GM21515 (cell line): ENCODE results near the gene PPIP5K2.
"Not testable (repeated sequence)": the region's sequence is repeated elsewhere in the genome, so short reads cannot be mapped to it uniquely, and the experiment has no call there.

Source experiments
- ATAC-seq: cut with Tn5 transposase; IDR thresholded peaks from one replicate; pipeline ENCODE4 v1.9.1; 2021; ENCODE audit not compliant: unreplicated experiment

The PPIP5K2 gene

DNA sequence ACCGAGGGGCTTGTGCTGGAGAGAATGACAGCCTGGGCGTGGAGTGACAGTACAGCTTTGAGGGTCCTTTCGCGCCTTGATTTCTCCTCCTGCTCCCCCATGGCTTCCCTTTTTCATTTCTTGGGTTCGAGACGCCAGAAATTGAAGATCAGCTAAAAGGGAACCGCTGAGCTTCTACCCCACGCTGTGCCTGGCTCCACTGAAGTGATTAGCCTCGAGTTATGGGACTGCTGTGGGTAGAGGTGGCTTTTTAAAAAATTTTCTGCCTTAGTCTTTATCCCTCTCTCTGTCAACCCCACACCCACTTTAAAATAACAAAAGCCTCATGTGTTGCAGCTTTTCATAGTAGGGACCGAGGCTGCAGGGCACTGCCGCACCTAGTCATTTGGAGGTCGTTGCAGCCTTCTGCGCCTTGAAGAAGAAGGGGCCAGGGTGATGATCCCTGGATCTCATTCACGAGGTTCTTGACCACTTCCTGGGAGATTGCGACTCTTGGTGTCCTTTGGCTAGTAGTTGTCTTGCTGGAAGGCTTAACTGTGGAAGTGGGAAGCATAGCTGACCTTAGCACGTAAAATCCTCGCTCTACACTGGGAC, 603 bp downstream of the PPIP5K2 start:
- ATAC-seq = peak; percentile 3

- ATAC-seq = no peak
These were observed 2.1 kb downstream of the PPIP5K2 start for GRCh38 chr5:103122242-103122641.

DNA sequence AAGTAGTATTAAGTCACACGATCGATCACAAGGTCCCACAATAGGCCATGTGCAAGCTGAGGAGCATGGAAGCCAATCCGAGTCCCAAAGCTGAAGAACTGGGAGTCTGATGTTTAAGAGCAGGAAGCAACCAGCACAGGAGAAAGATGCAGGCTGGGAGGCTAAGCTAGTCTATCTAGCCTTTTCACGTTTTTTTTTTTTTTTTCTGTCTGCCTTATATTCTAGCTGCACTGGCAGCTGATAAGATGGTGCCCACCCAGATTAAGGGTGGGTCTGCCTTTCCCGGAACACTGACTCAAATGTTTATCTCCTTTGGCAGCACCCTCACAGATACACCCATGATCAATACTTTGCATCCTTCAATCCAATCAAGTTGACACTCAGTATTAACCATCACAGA, 6.5 kb downstream of the PPIP5K2 start:
- no peak for ATAC-seq

DNA sequence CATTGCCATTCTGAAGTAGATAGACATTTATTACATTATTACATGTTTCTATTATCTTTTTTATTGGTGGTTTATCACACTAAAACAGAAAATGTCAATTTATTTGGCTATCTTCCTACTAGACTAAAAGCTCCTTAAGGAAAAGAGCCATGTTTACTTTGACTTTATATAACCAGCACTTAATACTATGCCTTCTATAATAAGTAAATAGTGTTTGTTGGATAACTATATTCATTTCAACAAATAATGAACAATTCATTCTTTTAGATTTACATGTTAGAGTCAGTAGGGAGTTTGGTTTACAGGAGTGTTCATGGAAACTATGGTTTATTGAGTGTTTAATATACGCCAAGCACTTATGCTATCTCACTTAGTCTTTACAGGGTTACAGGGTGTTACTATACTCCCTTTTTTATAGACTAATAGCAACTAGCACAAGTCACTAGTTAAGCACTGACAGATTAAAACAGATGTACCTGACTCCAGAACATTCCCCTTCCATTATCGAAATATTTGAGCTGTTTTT, 7.3 kb downstream of the PPIP5K2 start:
- no peak for ATAC-seq

DNA sequence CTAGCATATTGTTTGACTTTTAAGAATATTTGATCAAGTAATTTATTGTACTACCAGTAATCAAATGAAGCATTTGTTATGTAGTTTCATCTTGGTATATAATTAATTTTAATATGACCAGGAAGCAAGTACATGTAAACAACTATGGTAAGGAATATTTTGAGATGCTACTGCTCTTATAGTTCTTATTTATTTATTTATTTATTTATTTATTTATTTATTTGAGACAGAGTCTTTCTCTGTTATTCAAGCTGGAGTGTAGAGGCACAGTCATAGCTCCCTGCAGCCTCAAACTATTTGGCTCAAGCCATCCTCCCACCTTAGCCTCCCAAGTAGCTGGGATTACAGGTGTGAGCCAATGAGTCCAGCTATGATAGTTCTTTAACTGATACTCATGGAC, 8.1 kb downstream of the PPIP5K2 start:
- no peak for ATAC-seq

DNA sequence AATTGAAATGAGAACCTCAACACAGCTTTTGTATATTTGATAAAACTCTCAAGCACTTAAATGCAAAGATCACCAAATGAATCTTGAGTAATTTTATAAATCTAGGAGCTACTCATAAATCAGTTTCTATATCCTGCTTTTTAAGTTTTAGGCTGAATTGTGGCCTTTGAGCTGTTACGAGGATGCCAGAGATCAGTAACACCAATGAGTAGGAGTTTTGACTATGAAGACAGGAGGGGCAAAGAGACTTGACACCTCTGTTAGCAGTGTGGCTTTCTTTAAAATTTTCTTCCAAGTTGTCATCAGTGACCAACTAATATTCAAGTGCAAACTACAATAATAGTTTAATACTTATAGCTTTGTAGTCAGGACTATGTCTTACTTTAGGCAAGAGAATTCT, 12.6 kb downstream of the PPIP5K2 start:
- ATAC-seq = no peak

DNA sequence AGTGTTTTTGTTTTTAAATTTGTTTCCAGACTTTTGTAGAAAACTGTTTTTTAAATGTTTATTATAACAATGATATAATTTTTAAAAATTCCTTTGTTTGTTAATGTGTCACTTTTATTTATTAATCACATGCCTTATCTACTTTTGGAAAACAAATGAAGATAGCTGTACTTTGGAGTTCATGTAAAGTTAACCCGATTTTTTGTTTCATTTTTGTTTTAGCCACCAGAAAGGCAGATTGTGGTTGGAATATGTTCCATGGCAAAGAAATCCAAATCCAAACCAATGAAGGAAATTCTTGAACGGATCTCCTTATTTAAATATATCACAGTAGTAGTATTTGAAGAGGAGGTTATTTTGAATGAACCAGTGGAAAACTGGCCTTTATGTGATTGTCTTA, 13.1 kb downstream of the PPIP5K2 start:
- no peak for ATAC-seq

- ATAC-seq = no peak
These were observed 15.4 kb downstream of the PPIP5K2 start for GRCh38 chr5:103135461-103135860.

DNA sequence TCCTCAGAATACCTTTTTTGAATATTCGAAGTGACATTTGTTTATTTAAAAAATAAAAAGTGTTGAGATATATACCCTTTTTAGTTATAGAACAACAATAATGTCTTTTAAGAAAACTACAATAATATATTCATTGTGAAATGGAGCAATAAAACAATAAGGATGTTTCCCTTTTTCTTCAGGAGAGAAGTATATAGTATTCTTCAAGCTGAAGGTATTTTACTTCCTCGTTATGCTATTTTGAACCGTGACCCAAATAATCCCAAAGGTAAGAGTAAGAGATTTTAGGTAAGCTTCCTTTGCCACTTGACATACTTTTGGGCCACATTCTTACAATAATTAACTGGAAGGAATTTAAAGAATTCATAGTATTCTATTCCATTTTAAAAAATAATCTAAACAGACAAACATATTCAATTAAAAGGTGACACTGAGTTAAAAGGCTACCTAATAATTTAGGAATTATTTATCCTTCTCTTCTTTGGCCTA, 18.1 kb downstream of the PPIP5K2 start:
- no peak for ATAC-seq

DNA sequence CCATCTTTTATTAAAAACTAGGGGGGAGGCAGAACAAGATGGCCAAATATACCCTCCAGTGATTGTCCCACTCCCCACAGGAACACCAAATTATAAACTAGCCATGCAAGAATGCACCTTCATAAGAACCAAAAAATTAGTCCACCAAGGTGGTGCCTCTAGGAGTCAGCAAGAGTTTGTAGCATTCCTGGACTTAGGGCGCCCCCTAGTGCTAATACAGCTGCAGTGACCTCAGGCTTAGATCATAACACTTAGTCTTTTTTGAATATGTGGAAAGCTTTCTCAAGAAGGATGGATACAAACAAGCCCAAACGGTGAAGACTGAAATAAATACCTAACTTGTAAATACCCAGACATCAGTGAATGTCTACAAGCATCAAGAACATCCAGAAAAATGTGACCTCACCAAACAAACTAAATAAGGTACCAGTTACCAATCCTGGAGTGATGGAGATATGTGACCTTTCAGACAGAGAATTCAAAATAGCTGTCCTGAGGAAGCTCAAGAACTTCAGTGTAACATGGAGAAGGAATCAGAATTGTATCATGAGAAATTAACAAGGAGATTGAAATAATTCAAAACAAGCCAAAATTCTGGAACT, 19.3 kb downstream of the PPIP5K2 start:
- ATAC-seq = peak; percentile 99

GRCh38 chr5:103142132-103142531, 22.0 kb downstream of the PPIP5K2 start:
- not testable (repeated sequence) for ATAC-seq

GRCh38 chr5:103145196-103145595, 25.1 kb downstream of the PPIP5K2 start:
- ATAC-seq = no peak

DNA sequence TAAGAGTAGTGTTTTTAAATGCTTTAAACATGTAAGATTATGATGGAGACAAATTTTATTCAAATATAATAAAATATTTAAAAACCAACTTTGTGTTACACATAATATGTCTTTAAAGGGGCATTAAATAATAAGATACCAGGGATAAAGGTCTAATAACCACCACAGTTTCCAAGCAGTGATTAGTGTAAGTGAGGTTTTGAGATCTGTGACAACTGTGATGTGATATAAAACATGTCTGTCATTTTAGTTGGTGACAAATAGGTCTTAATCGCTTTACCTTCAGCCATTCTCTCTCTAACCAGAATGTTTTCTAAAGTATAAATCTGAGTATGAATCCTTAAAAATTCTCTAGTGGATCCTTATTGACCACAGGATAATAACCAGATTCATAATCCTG, 28.1 kb downstream of the PPIP5K2 start:
- no peak for ATAC-seq

DNA sequence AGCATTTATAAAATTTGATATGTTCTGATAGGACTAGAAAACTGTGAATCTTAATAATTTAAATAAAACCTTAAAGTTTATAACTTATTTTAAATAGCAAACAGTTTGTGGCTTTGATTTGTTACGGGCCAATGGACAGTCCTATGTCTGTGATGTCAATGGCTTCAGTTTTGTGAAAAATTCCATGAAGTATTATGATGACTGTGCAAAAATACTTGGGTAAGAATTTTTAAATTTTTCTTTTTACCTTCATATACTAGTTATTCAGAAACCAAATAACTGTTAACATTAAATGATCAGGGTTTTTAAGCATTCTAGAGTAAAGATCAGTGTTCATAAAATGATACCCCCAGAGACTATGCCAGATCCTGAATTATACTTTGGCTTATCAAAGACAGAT, 31.1 kb downstream of the PPIP5K2 start:
- no peak for ATAC-seq

- no peak for ATAC-seq
These were observed 46.6 kb downstream of the PPIP5K2 start for GRCh38 chr5:103166706-103167105.

- ATAC-seq = no peak
These were observed 54.0 kb downstream of the PPIP5K2 start for GRCh38 chr5:103174147-103174546.

- no peak for ATAC-seq
These were observed 57.4 kb downstream of the PPIP5K2 start for GRCh38 chr5:103177543-103177942.

DNA sequence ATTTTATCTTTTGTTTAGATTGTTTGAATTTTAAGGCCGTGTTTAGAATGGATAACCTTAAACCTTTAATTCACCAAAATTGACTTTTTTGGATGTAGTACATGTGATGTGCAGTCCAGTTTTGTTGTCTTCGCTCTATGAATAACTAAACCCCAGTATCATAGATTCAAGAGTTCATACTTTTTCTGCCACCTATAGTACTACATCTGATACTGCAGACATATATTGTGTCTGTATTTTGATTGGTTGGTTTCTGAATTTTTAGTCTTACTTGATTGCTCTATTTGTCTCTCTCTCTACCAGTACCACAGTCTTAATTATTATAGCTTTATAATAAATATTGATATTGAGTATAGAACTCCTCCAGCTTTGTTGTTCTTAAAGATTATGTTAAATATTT, 58.1 kb downstream of the PPIP5K2 start:
- ATAC-seq = no peak

- no peak for ATAC-seq
These were observed 66.1 kb downstream of the PPIP5K2 start for GRCh38 chr5:103186152-103186551.

DNA sequence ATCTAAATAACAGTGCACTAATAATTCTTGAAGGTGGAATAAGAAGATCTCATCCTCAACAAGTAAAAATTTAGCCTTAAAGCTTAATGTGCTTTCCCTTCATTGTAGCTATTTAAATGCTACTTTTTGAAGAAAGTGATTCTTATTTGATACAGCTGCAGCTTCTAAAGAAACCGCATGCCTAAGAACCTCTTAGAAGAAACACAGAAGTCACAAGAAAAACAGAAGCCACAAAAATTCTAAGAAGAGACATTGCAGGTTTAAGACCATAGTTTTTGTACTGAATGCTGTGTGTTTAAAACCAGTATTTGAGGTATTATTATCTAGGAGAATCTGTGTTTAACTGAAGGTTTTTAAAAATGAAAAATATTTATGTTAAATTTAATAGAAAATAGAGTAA, 68.3 kb downstream of the PPIP5K2 start:
- no peak for ATAC-seq

- no peak for ATAC-seq
These were observed 83.1 kb downstream of the PPIP5K2 start for GRCh38 chr5:103203226-103203625.

GRCh38 chr5:103204990-103205389, 84.9 kb downstream of the PPIP5K2 start:
- ATAC-seq = not testable (repeated sequence)
